Measurements from ENCODE around the gene SLC16A2.

SLC16A2 gene

GRCh38 chrX:74545880-74546523 lies 124.7 kb downstream of the SLC16A2 start:
- DNase-seq, result no peak

- DNase-seq, result no peak
Observed at GRCh38 chrX:74546984-74547383, 125.7 kb downstream of the SLC16A2 start.

- DNase-seq, result peak; percentile 82
Observed at GRCh38 chrX:74550295-74550802, 129.1 kb downstream of the SLC16A2 start.

- no peak for DNase-seq
Observed at GRCh38 chrX:74551934-74552333, 130.6 kb downstream of the SLC16A2 start.

- no peak for DNase-seq
Observed at GRCh38 chrX:74557378-74557777, 136.1 kb downstream of the SLC16A2 start.

GRCh38 chrX:74578137-74578536 lies 156.8 kb downstream of the SLC16A2 start:
- DNase-seq, result no peak

GRCh38 chrX:74579597-74580198 lies 158.4 kb downstream of the SLC16A2 start:
- DNase-seq, result no peak
